ES-I3 (cell line): ENCODE results near the gene SRGAP1.
"Not testable (repeated sequence)": the region's sequence is repeated elsewhere in the genome, so short reads cannot be mapped to it uniquely, and the experiment has no call there.

Source experiments
- H3K36me3 ChIP-seq: 2 replicates; pipeline ENCODE4 v1.6.1; 2013; ENCODE audit warnings: mild to moderate bottlenecking, low read length, control low read depth, moderate library complexity; ENCODE audit not compliant: insufficient read depth
- H3K4me1 ChIP-seq: 2 replicates; pipeline ENCODE4 v1.6.1; 2013; ENCODE audit warnings: mild to moderate bottlenecking, control low read depth, low read length; ENCODE audit not compliant: insufficient read depth
- H3K9ac ChIP-seq: 2 replicates; pipeline ENCODE4 v1.6.1; 2013; ENCODE audit warnings: low read depth, mild to moderate bottlenecking, low read length, moderate library complexity
- H3K9me3 ChIP-seq: 2 replicates; pipeline ENCODE4 v1.6.1; 2013; ENCODE audit warnings: mild to moderate bottlenecking, low read length, moderate library complexity; ENCODE audit not compliant: control insufficient read depth, insufficient read depth

SRGAP1 gene

DNA sequence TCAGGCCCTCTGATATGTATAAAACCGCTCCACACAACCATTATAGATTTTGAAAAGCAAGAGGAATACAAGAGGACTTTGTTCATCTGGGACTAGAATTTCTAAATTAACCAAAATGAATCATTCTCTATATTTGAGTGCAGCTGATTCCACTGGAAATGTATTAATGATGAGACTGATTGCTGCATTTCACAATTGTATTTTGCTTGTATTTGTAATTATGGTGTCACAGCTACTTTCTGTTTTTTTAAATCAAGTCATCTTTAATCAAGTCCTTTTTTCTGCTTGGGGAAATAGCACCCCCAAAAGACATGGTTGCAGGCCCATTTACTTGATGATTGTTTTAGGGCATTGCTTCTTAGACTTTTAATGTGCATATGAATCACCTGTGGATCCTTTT lies 215.2 kb downstream of the SRGAP1 start:
- H3K9me3 ChIP-seq: no peaks in the 10 kb centered on the region
- H3K36me3 ChIP-seq: no peaks in the 10 kb centered on the region
- H3K9ac ChIP-seq: no peak overlapping the region
- no peaks in the 10 kb centered on the region for H3K4me1 ChIP-seq

DNA sequence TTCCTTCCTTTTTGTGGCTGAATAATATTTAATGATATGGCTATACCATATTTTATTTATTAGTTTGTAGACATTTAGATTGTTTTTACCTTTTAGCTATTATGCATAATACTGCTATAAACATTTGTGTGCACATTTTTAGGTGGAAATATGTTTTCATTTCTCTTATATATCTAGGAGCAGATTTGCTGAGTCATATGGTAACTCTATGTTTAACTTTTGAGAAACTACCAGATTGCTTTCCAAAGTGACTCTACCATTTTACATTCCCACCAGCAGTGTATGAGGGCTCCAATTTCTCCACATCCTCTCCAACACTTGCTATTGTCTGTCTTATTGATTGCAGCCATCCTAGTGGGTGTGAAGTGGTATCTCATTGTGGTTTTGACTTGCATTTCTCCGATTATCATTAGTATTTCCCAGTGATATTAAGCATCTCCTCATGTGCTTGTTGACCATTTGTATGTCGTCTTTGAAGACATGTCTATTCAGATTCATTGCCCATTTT lies 217.4 kb downstream of the SRGAP1 start:
- H3K36me3 ChIP-seq: peaks cover 3% of the 10 kb centered on the region; the same call in 1 of the 2 replicates
- no peak overlapping the region for H3K9ac ChIP-seq
- H3K4me1 ChIP-seq: no peaks in the 10 kb centered on the region
- no peaks in the 10 kb centered on the region for H3K9me3 ChIP-seq

DNA sequence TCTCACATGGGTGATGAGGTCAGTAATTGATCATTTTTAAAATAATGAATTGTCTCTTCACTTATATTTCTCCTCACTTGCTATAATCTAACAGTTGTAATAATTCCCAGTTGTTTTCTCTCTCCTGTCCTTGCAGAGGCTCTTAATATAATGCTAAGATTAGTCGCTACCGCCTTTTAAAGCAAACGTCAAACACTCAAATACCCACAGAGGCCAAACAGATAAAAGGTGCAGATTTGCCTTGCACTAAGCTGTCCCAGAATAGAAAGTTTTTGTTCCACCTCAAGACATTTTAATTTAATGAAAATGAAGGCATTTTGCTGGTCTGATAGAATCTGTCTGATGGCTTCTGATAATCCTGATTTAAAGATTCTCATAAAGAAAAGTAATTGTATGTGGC lies 218.6 kb downstream of the SRGAP1 start:
- Histone ChIP-seq H3K9ac (no peak overlapping the region), H3K9me3 (no peaks in the 10 kb centered on the region), H3K4me1 (no peaks in the 10 kb centered on the region), H3K36me3 (peaks cover 3% of the 10 kb centered on the region; the same call in 1 of the 2 replicates)

GRCh38 chr12:64064240-64064639 lies 219.7 kb downstream of the SRGAP1 start:
- Histone ChIP-seq H3K9ac (no peak overlapping the region), H3K36me3 (peaks cover 3% of the 10 kb centered on the region; the same call in 1 of the 2 replicates), H3K9me3 (no peaks in the 10 kb centered on the region), H3K4me1 (no peaks in the 10 kb centered on the region)

- Histone ChIP-seq H3K36me3 (peaks cover 3% of the 10 kb centered on the region; the same call in 1 of the 2 replicates), H3K9ac (no peak overlapping the region), H3K4me1 (no peaks in the 10 kb centered on the region), H3K9me3 (no peaks in the 10 kb centered on the region)
Observed at GRCh38 chr12:64064706-64065105, 220.2 kb downstream of the SRGAP1 start.

DNA sequence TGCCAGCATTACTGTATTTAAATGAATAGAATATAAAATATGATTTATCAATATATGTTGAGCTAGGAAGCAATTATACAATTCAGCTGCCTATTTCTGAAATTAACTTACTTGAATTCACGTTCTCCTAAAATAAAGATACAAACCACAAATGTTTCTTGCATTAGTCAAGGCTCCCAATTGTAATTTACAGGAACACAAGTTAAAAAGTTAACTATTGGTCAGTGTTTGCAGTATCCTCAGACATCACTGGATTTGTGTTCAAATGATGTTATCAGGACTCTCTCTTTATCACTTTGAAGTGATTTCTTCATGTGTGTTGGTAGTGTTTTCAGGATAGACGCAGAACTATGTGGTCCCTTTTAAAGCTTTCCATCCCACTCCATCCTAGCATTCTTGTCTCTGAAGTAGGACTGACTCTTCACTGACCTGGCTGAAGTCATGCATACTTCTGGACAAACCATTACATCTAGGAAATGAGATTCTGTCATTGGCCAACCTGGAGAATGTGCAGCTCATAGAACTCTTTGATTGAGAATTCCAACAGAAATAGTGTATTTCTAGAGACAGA lies 221.5 kb downstream of the SRGAP1 start:
- no peak overlapping the region for H3K9ac ChIP-seq
- H3K36me3 ChIP-seq: peaks cover 3% of the 10 kb centered on the region; the same call in 1 of the 2 replicates
- H3K4me1 ChIP-seq: no peaks in the 10 kb centered on the region
- no peaks in the 10 kb centered on the region for H3K9me3 ChIP-seq

- H3K9ac ChIP-seq: no peak overlapping the region
- peaks cover 2% of the 10 kb centered on the region; the same call in 1 of the 2 replicates for H3K9me3 ChIP-seq
- H3K4me1 ChIP-seq: no peaks in the 10 kb centered on the region
- peaks cover 3% of the 10 kb centered on the region; the same call in 1 of the 2 replicates for H3K36me3 ChIP-seq
Observed at GRCh38 chr12:64066776-64067175, 222.3 kb downstream of the SRGAP1 start.

GRCh38 chr12:64070454-64070853 lies 226.0 kb downstream of the SRGAP1 start:
- Histone ChIP-seq H3K9ac (no peak overlapping the region), H3K36me3 (peaks cover 3% of the 10 kb centered on the region; the same call in 1 of the 2 replicates), H3K9me3 (peaks cover 8% of the 10 kb centered on the region; the same call in 1 of the 2 replicates), H3K4me1 (no peaks in the 10 kb centered on the region)

- Histone ChIP-seq H3K36me3 (no peaks in the 10 kb centered on the region), H3K4me1 (peaks cover 4% of the 10 kb centered on the region; the same call in 1 of the 2 replicates)
Observed at GRCh38 chr12:64072916-64073575, 228.5 kb downstream of the SRGAP1 start.

DNA sequence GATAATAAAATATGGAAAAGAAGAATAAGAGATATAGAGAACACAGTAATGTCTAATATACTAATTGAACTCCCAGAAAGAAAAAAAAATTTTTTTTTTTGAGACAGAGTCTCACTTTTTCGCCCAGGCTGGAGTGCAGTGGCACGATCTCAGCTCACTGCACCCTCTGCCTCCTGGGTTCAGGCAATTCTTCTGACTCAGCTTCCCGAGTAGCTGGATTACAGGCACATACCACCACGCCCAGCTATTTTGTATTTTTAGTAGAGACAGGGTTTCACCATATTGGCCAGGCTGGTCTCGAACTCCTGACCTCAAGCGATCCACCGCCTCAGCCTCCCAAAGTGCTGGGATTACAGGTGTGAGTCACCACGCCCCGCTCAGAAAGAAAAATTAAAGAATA lies 232.1 kb downstream of the SRGAP1 start:
- not testable (repeated sequence) for H3K36me3 ChIP-seq, H3K4me1 ChIP-seq, H3K9me3 ChIP-seq

More at GRCh38 chr12:64072916-64073575, 228.5 kb downstream of the SRGAP1 start:
- no peak overlapping the region for H3K9ac ChIP-seq
- H3K9me3 ChIP-seq: peaks cover 9% of the 10 kb centered on the region; the same call in 1 of the 2 replicates

DNA sequence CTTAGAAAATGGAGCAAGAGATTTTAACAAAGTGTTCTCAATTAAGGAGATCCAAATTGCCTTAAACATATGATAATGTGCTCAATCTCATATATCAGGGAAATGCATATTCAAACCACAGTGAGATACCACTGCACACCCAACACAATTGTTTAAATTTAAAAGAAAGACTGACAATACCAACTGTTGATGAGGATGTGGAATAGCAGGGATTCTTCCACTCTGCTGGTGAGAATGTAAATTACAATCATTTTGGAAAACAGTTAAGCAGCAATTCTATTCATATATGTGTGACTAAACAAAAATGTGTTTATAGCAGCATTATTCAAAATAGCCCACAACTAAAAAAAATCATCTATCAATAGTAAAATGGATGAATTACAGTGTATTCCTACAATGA lies 233.4 kb downstream of the SRGAP1 start:
- H3K9me3 ChIP-seq: peaks cover 7% of the 10 kb centered on the region; the same call in 1 of the 2 replicates
- H3K36me3 ChIP-seq: no peaks in the 10 kb centered on the region
- peaks cover 4% of the 10 kb centered on the region; the same call in 1 of the 2 replicates for H3K4me1 ChIP-seq
- no peak overlapping the region for H3K9ac ChIP-seq

More for the DNA sequence above, 232.1 kb downstream of the SRGAP1 start:
- not testable (repeated sequence) for H3K9ac ChIP-seq

DNA sequence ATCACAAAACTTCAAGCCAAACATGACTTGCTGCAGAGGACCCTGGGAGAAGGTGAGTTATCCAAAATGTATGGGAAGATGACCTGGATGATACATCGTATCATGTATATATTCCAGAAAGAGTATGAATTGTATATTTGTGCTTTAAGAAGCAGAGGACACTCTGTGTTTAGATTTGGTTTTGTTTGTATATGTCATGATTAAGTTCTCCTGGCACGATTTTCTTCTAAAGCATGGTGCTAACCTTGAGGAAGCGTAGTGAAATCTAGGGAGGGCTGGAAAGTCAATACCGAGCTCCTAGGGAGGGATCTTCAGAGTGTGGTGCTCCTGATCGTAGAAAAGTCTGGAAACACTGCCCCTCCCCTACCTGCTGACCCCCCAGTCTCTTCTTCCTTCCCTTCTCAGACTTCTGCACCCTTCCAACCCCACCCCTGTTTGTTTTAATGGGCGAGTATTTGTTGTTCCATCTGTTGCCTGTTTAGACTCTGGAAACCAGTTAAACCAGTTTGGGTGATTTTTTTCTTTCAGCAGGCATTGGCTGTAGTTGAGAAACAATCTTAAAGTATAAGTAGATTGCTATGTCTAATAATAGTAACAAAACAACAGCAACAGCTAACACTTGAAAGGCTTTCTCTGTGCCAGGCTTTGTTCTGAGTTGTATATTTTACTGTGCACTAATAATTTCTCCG lies 236.0 kb downstream of the SRGAP1 start:
- H3K4me1 ChIP-seq: peaks cover 4% of the 10 kb centered on the region; the same call in 1 of the 2 replicates
- no peaks in the 10 kb centered on the region for H3K36me3 ChIP-seq
- no peak overlapping the region for H3K9ac ChIP-seq

DNA sequence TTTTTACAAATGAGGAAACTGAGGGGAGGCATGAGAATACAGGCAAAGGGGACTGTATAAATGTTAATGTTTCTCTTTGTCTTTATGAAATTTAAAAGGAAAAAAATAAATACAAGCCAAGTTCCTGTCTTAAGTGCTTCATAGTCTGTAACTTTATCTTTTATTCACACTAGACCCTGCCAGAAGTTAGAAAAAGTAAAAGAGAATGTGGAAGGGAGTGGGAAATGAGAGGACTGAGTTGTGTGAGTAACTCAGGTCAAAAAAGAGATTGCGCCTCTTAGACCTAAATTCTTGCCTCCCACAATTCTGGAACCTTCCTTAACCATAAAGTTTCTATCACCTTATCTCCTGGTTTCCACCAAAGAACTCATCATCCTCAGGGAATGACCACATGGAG lies 236.5 kb downstream of the SRGAP1 start:
- Histone ChIP-seq H3K9ac (no peak overlapping the region), H3K4me1 (peaks cover 4% of the 10 kb centered on the region; the same call in 1 of the 2 replicates), H3K9me3 (no peaks in the 10 kb centered on the region), H3K36me3 (no peaks in the 10 kb centered on the region)

More for the DNA sequence above, 236.0 kb downstream of the SRGAP1 start:
- H3K9me3 ChIP-seq: peaks cover 1% of the 10 kb centered on the region; the same call in 1 of the 2 replicates

DNA sequence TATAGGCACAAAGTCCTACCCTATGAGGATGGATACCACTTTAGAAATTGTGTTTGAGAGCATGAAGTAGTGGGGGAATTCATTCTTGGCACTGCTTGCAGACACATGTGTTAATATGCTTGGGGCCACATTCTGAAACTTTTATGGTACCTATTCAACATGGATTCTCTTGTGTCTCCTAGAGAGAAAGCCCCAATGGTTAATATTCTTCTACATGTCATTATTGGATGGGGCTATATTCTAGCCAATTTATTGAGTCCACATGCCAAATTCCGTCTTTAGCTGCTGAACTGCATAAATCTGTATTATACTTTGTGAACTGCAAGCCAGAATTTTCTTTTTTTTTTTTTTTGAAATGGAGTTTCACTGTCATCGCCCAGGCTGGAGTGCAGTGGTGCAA lies 237.6 kb downstream of the SRGAP1 start:
- H3K9ac ChIP-seq: no peak overlapping the region
- no peaks in the 10 kb centered on the region for H3K9me3 ChIP-seq
- H3K36me3 ChIP-seq: no peaks in the 10 kb centered on the region
- peaks cover 4% of the 10 kb centered on the region; the same call in 1 of the 2 replicates for H3K4me1 ChIP-seq
